ENCODE measurements around the gene PPP1R9A. TPM values are rescaled to one million over a fixed set of nuclear protein-coding genes. Genes with fewer than 3 reads are reported as not detected.
"Not testable (repeated sequence)": the region's sequence is repeated elsewhere in the genome, so short reads cannot be mapped to it uniquely, and the experiment has no call there.

The PPP1R9A gene
- total RNA-seq, 1 donor from 2014 or later, result 39.5 TPM

GRCh38 chr7:94975336-94975735 is 67.9 kb downstream of the PPP1R9A start:
- no peak for DNase-seq (ENCODE audit: low spot score)

- no peak for DNase-seq (ENCODE audit: low spot score)
Measured at GRCh38 chr7:94980418-94981142, 73.2 kb downstream of the PPP1R9A start.

- DNase-seq (ENCODE audit: low spot score), result no peak
Measured at GRCh38 chr7:94995921-94996320, 88.5 kb downstream of the PPP1R9A start.

DNA sequence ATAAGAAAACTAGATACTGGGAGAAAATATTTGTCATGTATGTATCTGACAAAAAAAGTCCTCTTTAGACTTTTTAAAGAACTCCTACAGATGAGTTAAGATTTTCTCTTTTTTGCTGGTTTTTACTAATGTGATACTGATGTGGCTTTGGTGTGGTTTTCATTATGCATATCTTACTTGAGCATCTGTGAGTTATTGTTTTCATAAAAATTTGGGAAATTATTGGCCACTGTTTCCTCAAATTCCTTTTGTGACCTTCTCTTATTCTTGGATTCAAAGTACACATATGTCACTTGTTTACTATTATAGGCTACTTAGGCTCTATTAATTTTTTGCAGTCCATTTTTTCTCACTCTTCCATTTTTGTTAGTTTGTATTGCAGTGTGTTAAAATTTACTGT is 89.0 kb downstream of the PPP1R9A start:
- DNase-seq (ENCODE audit: low spot score), result no peak

- no peak for DNase-seq (ENCODE audit: low spot score)
Measured at GRCh38 chr7:94997547-94997946, 90.2 kb downstream of the PPP1R9A start.

DNA sequence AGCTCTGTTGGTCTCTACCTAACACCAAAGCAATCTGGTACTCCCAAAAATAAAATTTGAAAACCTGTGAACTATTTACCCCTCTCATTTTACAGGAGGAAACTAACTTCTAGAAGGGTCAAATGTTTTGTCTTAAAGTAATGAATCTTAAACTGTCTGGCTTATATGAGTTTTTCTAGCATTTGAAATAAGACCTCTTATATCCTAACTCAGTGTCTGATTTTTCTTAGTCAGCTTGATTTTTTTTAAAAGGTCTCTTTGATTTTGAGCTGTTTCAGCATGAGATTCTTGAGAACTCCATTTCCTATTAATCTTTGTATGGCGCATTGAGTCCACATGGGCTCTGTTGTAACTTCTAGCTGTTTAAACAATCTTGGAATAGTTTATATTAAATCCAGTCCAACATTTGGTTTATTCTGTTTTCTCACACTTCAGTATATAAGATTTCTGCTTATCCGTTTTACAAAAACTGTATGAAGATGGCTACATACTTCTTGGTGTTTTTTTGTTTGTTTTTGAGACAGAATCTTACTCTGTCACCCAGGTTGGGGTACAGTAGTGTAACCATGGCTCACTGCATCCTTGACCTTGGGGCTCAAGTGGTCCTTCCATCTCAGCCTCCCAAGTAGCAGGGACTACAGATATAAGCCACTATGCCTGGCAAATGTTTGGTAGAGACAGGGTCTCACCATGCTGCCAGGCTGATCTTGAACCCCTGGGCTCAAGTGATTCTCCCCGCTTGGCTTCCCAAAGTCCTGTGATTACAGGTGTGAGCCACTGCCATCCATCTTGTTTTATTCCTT is 91.1 kb downstream of the PPP1R9A start:
- DNase-seq (ENCODE audit: low spot score), result no peak

GRCh38 chr7:94999069-94999351 is 91.6 kb downstream of the PPP1R9A start:
- no peak for DNase-seq (ENCODE audit: low spot score)

GRCh38 chr7:94999601-95000000 is 92.2 kb downstream of the PPP1R9A start:
- not testable (repeated sequence) for DNase-seq (ENCODE audit: low spot score)

DNA sequence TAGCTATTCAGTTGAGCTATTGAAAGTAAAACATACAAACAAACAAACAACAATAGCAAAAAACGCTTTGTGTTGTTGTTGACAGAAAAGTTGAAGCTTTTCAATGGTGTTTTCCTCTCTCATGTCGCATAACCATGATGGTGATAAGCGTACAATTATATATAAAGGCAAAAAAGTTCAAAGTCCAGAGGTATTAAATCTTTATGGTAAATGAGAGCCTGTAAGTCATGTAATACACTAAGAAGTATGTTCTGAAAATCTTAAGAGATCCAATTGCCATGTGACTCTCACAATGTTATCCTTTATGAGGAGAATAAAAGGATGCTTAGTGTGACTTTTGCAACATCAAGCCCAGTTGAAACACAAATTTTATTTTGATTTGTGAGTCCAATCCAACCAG is 93.9 kb downstream of the PPP1R9A start:
- DNase-seq (ENCODE audit: low spot score), result no peak

DNA sequence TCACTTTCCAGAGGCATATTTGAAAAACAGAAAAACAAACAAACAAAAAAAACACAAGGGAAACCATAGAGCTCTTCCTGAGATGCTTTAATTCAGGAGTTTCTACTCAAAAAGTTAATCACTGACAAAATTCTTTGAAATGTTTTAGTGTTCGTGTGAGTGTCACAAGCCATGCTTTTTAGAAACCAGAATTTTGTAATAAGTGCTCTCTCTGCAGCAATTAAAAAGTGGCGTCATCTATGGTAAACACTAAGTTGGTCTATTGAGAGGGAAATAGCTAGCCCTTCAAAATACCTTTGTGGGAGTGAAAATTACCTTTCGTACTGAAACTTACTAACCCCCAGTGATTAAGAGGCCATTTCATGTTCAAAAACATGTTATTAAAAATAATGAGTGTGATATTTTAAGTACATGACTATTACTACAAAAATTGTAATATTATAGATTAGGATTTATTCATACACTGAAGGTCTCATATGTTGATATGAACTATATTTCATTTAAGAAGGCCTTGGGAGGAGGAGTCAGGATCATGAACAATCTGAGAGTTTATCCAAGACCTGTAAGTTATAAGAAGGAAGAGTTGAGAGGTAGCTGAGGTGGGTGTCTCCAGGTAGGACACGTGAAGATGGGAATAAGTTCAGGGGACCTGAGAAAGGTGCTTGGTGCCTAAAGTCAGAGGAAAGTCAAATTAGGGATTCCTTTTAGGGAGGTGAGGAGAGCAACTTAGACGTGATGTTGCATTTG is 94.6 kb downstream of the PPP1R9A start:
- no peak for DNase-seq (ENCODE audit: low spot score)

- no peak for DNase-seq (ENCODE audit: low spot score)
Measured at GRCh38 chr7:95002775-95003174, 95.4 kb downstream of the PPP1R9A start.

- DNase-seq (ENCODE audit: low spot score), result no peak
Measured at GRCh38 chr7:95004618-95005247, 97.3 kb downstream of the PPP1R9A start.

DNA sequence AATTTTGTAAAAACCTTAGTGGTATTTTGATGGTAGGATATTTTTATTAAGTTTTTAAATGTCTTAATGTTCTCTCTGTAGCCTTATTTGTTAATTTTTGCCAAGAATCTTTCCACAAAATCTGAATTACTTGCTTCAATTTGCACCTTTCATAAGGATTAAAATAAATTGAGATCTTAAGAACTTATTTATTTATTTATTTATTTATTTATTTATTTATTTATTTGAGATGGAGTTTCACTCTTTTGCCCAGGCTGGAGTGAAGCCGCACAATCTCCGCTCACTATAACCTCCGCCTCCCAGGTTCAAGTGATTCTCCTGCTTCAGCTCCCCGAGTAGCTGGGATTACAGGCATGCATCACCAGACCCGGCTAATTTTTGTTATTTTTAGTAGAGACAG is 98.6 kb downstream of the PPP1R9A start:
- no peak for DNase-seq (ENCODE audit: low spot score)

DNA sequence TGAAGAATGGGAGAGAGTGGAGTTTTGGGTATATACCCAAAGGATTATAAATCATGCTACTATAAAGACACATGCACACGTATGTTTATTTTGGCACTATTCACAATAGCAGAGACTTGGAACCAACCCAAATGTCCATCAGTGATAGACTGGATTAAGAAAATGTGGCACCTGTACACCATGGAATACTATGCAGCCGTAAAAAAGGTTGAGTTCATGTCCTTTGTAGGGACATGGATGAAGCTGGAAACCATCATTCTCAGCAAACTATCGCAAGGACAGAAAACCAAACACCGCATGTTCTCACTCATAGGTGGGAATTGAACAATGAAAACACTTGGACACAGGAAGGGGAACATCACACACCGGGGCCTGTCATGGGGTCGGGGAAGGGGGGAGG is 101.4 kb downstream of the PPP1R9A start:
- DNase-seq (ENCODE audit: low spot score), result not testable (repeated sequence)

GRCh38 chr7:95011146-95011928 is 103.9 kb downstream of the PPP1R9A start:
- DNase-seq (ENCODE audit: low spot score), result no peak

DNA sequence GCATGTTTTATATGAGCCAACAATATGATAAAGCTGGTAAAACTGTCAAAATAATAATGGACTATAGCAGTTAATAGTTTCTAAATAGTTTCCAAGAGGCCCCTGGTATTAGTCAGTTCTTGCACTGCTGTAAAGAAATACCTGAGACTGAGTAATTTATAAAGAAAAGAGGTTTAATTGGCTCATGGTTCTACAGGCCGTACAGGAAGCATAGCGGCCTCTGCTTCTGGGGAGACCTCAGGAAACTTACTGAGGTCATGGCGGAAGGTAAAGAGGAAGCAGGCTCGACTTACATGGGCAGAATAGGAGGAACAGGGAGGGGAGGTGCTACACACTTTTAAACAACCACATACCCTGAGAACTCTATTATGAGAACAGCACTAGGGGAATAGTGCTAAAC is 104.6 kb downstream of the PPP1R9A start:
- no peak for DNase-seq (ENCODE audit: low spot score)

DNA sequence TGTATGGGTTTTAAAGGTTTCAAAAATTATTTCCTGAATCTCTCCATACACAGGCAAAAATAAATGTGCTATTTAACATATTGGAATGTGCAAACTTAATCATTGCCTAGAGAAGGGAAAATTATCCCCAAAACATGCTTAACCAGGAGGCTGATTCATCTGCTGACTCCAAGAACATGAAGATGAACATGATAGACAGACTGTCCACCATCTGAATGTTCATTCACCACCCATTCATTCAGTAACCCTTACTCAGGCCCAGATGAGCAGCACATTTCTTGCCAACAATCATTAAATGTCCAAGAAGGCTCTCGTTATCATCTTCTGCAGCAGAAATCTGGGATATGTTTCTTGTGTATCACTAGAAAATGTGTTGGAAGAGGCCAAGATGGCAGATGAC is 110.6 kb downstream of the PPP1R9A start:
- no peak for DNase-seq (ENCODE audit: low spot score)

- DNase-seq (ENCODE audit: low spot score), result no peak
Measured at GRCh38 chr7:95026018-95026417, 118.6 kb downstream of the PPP1R9A start.

DNA sequence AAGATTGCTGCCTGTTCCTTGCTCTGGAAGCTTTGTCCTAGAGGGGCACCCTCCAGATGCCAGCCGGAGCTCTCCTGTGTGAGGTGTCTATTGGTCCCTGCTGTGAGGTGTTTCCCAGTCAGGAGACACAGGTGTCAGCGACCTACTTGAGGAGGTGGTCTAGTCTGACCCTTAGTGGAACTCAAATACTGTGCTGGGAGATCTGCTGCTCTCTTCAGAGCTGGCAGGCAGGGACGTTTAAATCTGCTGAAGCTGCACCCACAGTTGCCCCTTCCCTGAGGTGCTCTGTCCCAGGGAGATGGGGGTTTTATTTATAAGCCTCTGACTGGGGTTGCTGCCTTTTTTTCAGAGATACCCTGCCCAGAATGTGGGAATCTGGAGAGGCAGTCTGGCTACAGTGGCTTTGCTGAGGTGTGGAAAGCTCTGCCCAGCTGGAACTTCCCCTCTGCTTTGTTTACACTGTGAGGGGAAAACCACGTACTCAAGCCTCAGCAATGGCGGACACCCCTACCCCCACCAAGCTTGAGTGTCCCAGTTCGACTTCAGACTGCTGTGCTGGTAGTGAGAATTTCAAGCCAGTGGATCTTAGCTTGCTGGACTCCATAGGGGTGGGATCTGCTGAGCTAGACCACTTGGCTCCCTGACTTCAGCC is 119.2 kb downstream of the PPP1R9A start:
- DNase-seq (ENCODE audit: low spot score), result no peak

- DNase-seq (ENCODE audit: low spot score), result no peak
Measured at GRCh38 chr7:95027234-95027872, 120.0 kb downstream of the PPP1R9A start.

All from ureter (tissue), 1 donor.